Neural cell (in vitro differentiated cells): ENCODE measurements around the gene ANGEL2. TPM values are rescaled to one million over a fixed set of nuclear protein-coding genes. Genes with fewer than 3 reads are reported as not detected.

Experiments used
- H2AFZ ChIP-seq: fragments of 200-600, 300-800 bp; sonication (generic), shearing (Covaris generic); 2 replicates; pipeline ENCODE4 v1.6.0; 2014; ENCODE audit warnings: low read depth, mild to moderate bottlenecking, antibody characterized with exemption, low read length, moderate library complexity
- H3F3A ChIP-seq: fragments of 200-600 bp; shearing (Covaris generic); 2 replicates; pipeline ENCODE4 v1.6.1; 2016; ENCODE audit warnings: mild to moderate bottlenecking, moderate library complexity, mixed read lengths, antibody characterized with exemption, low read length; ENCODE audit not compliant: insufficient read depth, poor library complexity, severe bottlenecking
- H3K27ac ChIP-seq: fragments of 200-600, 300-800 bp; sonication (generic), shearing (Covaris generic); 2 replicates; pipeline ENCODE4 v1.5.1; 2014; ENCODE audit warnings: mild to moderate bottlenecking, low read length, moderate library complexity
- H3K27me3 ChIP-seq: fragments of 300-800, 200-600 bp; sonication (generic), shearing (Covaris generic); 2 replicates; pipeline ENCODE4 v1.6.0; 2014; ENCODE audit warnings: mild to moderate bottlenecking, low read depth, low read length, moderate library complexity; ENCODE audit not compliant: insufficient read depth
- H3K36me3 ChIP-seq: fragments of 300-800, 200-600 bp; sonication (generic), shearing (Covaris generic); 2 replicates; pipeline ENCODE4 v1.5.1; 2014; ENCODE audit warnings: mild to moderate bottlenecking, antibody characterized with exemption, low read length, moderate library complexity; ENCODE audit not compliant: insufficient read depth
- H3K4me2 ChIP-seq: fragments of 300-800, 200-600 bp; sonication (generic), shearing (Covaris generic); 2 replicates; pipeline ENCODE4 v1.6.0; 2014; ENCODE audit warnings: mild to moderate bottlenecking, low read length
- H3K4me3 ChIP-seq: fragments of 300-800, 200-600 bp; sonication (generic), shearing (Covaris generic); 2 replicates; pipeline ENCODE4 v1.5.1; 2014; ENCODE audit warnings: mild to moderate bottlenecking, low read length, moderate library complexity
- H3K79me2 ChIP-seq: fragments of 200-600 bp; shearing (Covaris generic); replicated peaks from 2 replicates; pipeline ENCODE4 v1.6.0; 2014; ENCODE audit warnings: mild to moderate bottlenecking, low read length, moderate library complexity; ENCODE audit not compliant: insufficient read depth
- H3K9ac ChIP-seq: fragments of 300-800, 200-600 bp; sonication (generic), shearing (Covaris generic); 2 replicates; pipeline ENCODE4 v1.6.1; 2016; ENCODE audit warnings: mild to moderate bottlenecking, low read length, mixed read lengths
- H3K9me2 ChIP-seq: fragments of 200-600 bp; shearing (Covaris generic); 2 replicates; pipeline ENCODE4 v1.6.1; 2016; ENCODE audit warnings: mild to moderate bottlenecking, low read length, mixed read lengths; ENCODE audit not compliant: insufficient read depth
- H3K9me3 ChIP-seq: fragments of 200-600, 300-800 bp; sonication (generic), shearing (Covaris generic); 2 replicates; pipeline ENCODE4 v1.6.1; 2016; ENCODE audit warnings: mild to moderate bottlenecking, mixed run types, low read length, moderate library complexity, mixed read lengths
- H4K20me1 ChIP-seq: fragments of 200-600 bp; shearing (Covaris generic); 2 replicates; pipeline ENCODE4 v1.6.1; 2016; ENCODE audit warnings: mild to moderate bottlenecking, mixed run types; ENCODE audit not compliant: insufficient read depth
- EP300 ChIP-seq: fragments of 450-650 bp; conservative IDR thresholded peaks from 2 replicates; pipeline ENCODE4 v1.6.1; 2014; ENCODE audit warnings: antibody characterized with exemption, mild to moderate bottlenecking, moderate library complexity; ENCODE audit not compliant: poor library complexity, severe bottlenecking
- EZH2 ChIP-seq: fragments of 200-600, 300-800 bp; shearing (Covaris generic), sonication (generic); IDR thresholded peaks from 2 replicates; pipeline ENCODE4 v1.6.1; 2014; ENCODE audit warnings: antibody characterized with exemption, low read length, borderline replicate concordance, mild to moderate bottlenecking; ENCODE audit not compliant: insufficient read depth, poor library complexity, severe bottlenecking
- MXI1 ChIP-seq: fragments of 450-650 bp; conservative IDR thresholded peaks from 2 replicates; pipeline ENCODE4 v1.6.1; 2014; ENCODE audit warnings: antibody characterized with exemption, mild to moderate bottlenecking; ENCODE audit not compliant: poor library complexity, severe bottlenecking
- POLR2AphosphoS5 ChIP-seq: IDR thresholded peaks from 2 replicates; pipeline ENCODE4 v1.6.1; 2012
- RAD21 ChIP-seq: fragments of 450-650 bp; conservative IDR thresholded peaks from 2 replicates; pipeline ENCODE4 v1.6.1; 2014; ENCODE audit warnings: antibody characterized with exemption, mild to moderate bottlenecking, moderate library complexity
- SMC3 ChIP-seq: fragments of 450-650 bp; conservative IDR thresholded peaks from 2 replicates; pipeline ENCODE4 v1.6.1; 2014; ENCODE audit warnings: antibody characterized with exemption, mild to moderate bottlenecking, moderate library complexity; ENCODE audit not compliant: poor library complexity
- TAF1 ChIP-seq: IDR thresholded peaks from 2 replicates; pipeline ENCODE4 v1.6.1; 2012; ENCODE audit warnings: low read depth
- polyA plus RNA-seq: library from polyadenylated mRNA; depleted of rRNA; stranded (reverse); fragments of >200 nt; gene quantifications from 2 replicates; pipeline ENCODE4 v1.2.3, GENCODE V29; 2014
- TF ChIP-seq, protein P1 (sequence below): fragments of 450-650 bp; IDR thresholded peaks from 2 replicates; pipeline ENCODE4 v1.5.1; 2014; ENCODE audit warnings: antibody characterized with exemption, mild to moderate bottlenecking, moderate library complexity; ENCODE audit not compliant: poor library complexity, severe bottlenecking
- TF ChIP-seq, protein P2 (sequence below): IDR thresholded peaks from 2 replicates; pipeline ENCODE4 v1.6.1; 2012; ENCODE audit warnings: borderline replicate concordance

The ANGEL2 gene
- polyA plus RNA-seq, 1 donor from 2014 or later = 58.7 TPM

DNA sequence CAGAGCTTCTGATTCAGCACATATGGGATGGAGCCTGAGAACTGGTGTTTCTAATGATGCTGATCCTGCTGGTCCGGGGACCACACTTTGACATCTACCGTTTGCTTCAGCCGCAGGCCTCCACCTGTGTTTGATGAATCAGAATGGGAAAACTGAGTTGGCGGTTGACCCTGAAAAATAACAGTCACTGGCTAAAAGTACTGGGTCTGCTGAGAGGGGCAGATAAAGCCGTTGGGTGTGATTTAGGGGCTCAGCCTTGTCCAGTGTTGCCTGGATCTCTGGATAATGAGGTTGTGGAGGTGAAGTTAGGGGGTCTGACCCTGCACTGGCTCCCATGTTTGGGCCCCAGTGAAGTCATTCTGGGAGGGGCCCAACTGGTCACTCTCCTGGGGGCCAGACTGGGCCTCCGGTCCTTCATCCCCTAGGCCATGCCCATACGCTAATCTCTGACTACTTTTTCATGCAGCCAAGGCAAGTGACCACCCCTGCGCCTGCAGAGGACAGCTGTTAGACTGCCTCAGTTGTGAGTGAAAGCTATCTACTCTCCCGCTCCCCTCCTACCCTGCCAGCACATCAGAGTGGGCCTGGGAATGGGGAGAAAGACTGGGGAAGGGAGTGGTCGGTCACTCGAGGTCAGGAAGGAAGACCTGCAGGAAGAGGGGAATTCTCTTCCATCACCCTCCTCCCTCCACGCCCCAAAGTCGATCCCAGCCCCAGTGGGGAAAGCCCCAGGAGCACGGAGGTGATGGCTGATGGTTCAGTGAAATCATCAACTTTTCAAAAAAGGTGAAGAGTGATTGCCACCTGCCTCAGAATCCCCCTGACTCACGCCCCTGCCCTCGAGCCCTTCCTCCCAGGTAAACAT lies 37.7 kb downstream of the ANGEL2 start:
- H3F3A ChIP-seq = no peaks in the 10 kb centered on the region
- H3K27ac ChIP-seq = no peak overlapping the region
- H3K36me3 ChIP-seq = peaks cover 8% of the 10 kb centered on the region
- H2AFZ ChIP-seq = no peak overlapping the region
- H4K20me1 ChIP-seq = no peaks in the 10 kb centered on the region
- H3K9me2 ChIP-seq = no peaks in the 10 kb centered on the region
- TF ChIP-seq EZH2 = no peak
- no peak for TF ChIP-seq MXI1
- TF ChIP-seq SMC3 = no peak
- no peak for TF ChIP-seq POLR2AphosphoS5
- TF ChIP-seq RAD21 = no peak
- TF ChIP-seq TAF1 = no peak
- TF ChIP-seq, protein P1, sequence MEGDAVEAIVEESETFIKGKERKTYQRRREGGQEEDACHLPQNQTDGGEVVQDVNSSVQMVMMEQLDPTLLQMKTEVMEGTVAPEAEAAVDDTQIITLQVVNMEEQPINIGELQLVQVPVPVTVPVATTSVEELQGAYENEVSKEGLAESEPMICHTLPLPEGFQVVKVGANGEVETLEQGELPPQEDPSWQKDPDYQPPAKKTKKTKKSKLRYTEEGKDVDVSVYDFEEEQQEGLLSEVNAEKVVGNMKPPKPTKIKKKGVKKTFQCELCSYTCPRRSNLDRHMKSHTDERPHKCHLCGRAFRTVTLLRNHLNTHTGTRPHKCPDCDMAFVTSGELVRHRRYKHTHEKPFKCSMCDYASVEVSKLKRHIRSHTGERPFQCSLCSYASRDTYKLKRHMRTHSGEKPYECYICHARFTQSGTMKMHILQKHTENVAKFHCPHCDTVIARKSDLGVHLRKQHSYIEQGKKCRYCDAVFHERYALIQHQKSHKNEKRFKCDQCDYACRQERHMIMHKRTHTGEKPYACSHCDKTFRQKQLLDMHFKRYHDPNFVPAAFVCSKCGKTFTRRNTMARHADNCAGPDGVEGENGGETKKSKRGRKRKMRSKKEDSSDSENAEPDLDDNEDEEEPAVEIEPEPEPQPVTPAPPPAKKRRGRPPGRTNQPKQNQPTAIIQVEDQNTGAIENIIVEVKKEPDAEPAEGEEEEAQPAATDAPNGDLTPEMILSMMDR = no peak
- TF ChIP-seq, protein P2, sequence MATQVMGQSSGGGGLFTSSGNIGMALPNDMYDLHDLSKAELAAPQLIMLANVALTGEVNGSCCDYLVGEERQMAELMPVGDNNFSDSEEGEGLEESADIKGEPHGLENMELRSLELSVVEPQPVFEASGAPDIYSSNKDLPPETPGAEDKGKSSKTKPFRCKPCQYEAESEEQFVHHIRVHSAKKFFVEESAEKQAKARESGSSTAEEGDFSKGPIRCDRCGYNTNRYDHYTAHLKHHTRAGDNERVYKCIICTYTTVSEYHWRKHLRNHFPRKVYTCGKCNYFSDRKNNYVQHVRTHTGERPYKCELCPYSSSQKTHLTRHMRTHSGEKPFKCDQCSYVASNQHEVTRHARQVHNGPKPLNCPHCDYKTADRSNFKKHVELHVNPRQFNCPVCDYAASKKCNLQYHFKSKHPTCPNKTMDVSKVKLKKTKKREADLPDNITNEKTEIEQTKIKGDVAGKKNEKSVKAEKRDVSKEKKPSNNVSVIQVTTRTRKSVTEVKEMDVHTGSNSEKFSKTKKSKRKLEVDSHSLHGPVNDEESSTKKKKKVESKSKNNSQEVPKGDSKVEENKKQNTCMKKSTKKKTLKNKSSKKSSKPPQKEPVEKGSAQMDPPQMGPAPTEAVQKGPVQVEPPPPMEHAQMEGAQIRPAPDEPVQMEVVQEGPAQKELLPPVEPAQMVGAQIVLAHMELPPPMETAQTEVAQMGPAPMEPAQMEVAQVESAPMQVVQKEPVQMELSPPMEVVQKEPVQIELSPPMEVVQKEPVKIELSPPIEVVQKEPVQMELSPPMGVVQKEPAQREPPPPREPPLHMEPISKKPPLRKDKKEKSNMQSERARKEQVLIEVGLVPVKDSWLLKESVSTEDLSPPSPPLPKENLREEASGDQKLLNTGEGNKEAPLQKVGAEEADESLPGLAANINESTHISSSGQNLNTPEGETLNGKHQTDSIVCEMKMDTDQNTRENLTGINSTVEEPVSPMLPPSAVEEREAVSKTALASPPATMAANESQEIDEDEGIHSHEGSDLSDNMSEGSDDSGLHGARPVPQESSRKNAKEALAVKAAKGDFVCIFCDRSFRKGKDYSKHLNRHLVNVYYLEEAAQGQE = no peak
- TF ChIP-seq EP300 = no peak
- no peak overlapping the region for H3K4me2 ChIP-seq
- no peak overlapping the region for H3K4me3 ChIP-seq
- H3K79me2 ChIP-seq = no peaks in the 10 kb centered on the region
- H3K9me3 ChIP-seq = no peaks in the 10 kb centered on the region
- no peaks in the 10 kb centered on the region for H3K27me3 ChIP-seq
- H3K9ac ChIP-seq = no peak overlapping the region

DNA sequence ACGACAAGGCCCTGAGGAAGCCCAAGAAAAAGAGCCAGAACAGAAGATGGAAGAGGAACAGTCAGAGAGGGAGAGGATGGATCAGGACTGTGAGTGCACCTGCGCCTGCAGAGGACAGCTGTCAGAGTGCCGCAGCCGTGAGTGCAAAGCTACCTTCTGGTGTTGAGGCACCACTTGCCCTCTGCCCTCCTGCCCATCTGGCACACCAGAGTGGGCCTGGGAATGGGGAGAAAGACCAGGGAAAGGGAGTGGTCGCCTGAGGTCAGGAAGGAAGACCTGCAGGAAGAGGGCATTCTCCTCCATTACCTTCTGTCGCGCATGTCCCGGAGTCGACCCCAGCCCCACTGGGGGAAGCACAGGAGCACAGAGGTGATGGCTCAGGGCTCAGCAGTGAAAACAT lies 39.1 kb downstream of the ANGEL2 start:
- H3F3A ChIP-seq = no peaks in the 10 kb centered on the region
- no peaks in the 10 kb centered on the region for H3K79me2 ChIP-seq
- H3K27ac ChIP-seq = no peak overlapping the region
- peaks cover 12% of the 10 kb centered on the region for H3K36me3 ChIP-seq
- H4K20me1 ChIP-seq = no peaks in the 10 kb centered on the region
- no peaks in the 10 kb centered on the region for H3K27me3 ChIP-seq
- H3K4me2 ChIP-seq = no peak overlapping the region
- H3K9ac ChIP-seq = no peak overlapping the region
- no peak for TF ChIP-seq POLR2AphosphoS5
- no peak for TF ChIP-seq EP300
- TF ChIP-seq SMC3 = no peak
- TF ChIP-seq, protein P1 = no peak
- TF ChIP-seq EZH2 = no peak
- no peak for TF ChIP-seq MXI1
- no peak for TF ChIP-seq RAD21
- H3K9me2 ChIP-seq = no peaks in the 10 kb centered on the region
- H3K9me3 ChIP-seq = no peaks in the 10 kb centered on the region
- no peak overlapping the region for H3K4me3 ChIP-seq
- H2AFZ ChIP-seq = no peak overlapping the region
